ENCODE data around the gene AEBP1.

The AEBP1 gene

GRCh38 chr7:44132039-44132438, 27.9 kb downstream of the AEBP1 start:
- Histone ChIP-seq H4K20me1 (ENCODE audit: insufficient read depth, low read length) (no peaks in the 10 kb centered on the region), H3K27ac (ENCODE audit: low read length) (no peak overlapping the region), H2AFZ (ENCODE audit: low read depth, low read length) (no peak overlapping the region), H3K9me3 (ENCODE audit: insufficient read depth, low read length, severe bottlenecking) (no peaks in the 10 kb centered on the region), H3K9ac (ENCODE audit: low read depth, low read length) (no peak overlapping the region), H3K4me2 (ENCODE audit: insufficient read depth, low read length) (no peak overlapping the region), H3K4me3 (ENCODE audit: low read depth in 1 of 2, low read length in 2 of 2) (no peak overlapping the region), H3K36me3 (ENCODE audit: insufficient read depth, low read length) (no peaks in the 10 kb centered on the region), H3K27me3 (ENCODE audit: insufficient read depth, low read length, poor library complexity) (no peaks in the 10 kb centered on the region), H3K4me1 (ENCODE audit: insufficient read depth, low read length) (no peaks in the 10 kb centered on the region), H3K79me2 (ENCODE audit: insufficient read depth, low read length) (no peaks in the 10 kb centered on the region)
- ATAC-seq (ENCODE audit: insufficient read depth, low read depth) (no peak), DNase-seq (no peak)
- TF ChIP-seq CTCF (IDR thresholded peaks at IDR 0.05; ENCODE audit: borderline replicate concordance, extremely low read depth, low read length, poor library complexity, severe bottlenecking): no peak

GRCh38 chr7:44133295-44133694, 29.1 kb downstream of the AEBP1 start:
- H3K79me2 ChIP-seq (ENCODE audit: insufficient read depth, low read length): no peaks in the 10 kb centered on the region
- no peaks in the 10 kb centered on the region for H3K36me3 ChIP-seq (ENCODE audit: insufficient read depth, low read length)
- ATAC-seq (ENCODE audit: insufficient read depth, low read depth) (no peak), DNase-seq (no peak)
- H3K9me3 ChIP-seq (ENCODE audit: insufficient read depth, low read length, severe bottlenecking): no peaks in the 10 kb centered on the region
- H3K4me2 ChIP-seq (ENCODE audit: insufficient read depth, low read length): no peak overlapping the region
- H4K20me1 ChIP-seq (ENCODE audit: insufficient read depth, low read length): no peaks in the 10 kb centered on the region
- H2AFZ ChIP-seq (ENCODE audit: low read depth, low read length): no peak overlapping the region
- H3K9ac ChIP-seq (ENCODE audit: low read depth, low read length): no peak overlapping the region
- no peak for TF ChIP-seq CTCF (IDR thresholded peaks at IDR 0.05; ENCODE audit: borderline replicate concordance, extremely low read depth, low read length, poor library complexity, severe bottlenecking)
- no peak for TF ChIP-seq EZH2 (IDR thresholded peaks at IDR 0.05; ENCODE audit: borderline replicate concordance, low read depth, low read length, severe bottlenecking)
- no peaks in the 10 kb centered on the region for H3K4me1 ChIP-seq (ENCODE audit: insufficient read depth, low read length)
- H3K4me3 ChIP-seq (ENCODE audit: low read depth in 1 of 2, low read length in 2 of 2): no peak overlapping the region
- H3K27me3 ChIP-seq (ENCODE audit: insufficient read depth, low read length, poor library complexity): no peaks in the 10 kb centered on the region
- no peak overlapping the region for H3K27ac ChIP-seq (ENCODE audit: low read length)

GRCh38 chr7:44134943-44135628, 30.9 kb downstream of the AEBP1 start:
- ATAC-seq (ENCODE audit: insufficient read depth, low read depth): no peak
- no peak for DNase-seq
- Histone ChIP-seq H2AFZ (ENCODE audit: low read depth, low read length) (no peak overlapping the region), H3K27me3 (ENCODE audit: insufficient read depth, low read length, poor library complexity) (no peaks in the 10 kb centered on the region), H4K20me1 (ENCODE audit: insufficient read depth, low read length) (no peaks in the 10 kb centered on the region), H3K9me3 (ENCODE audit: insufficient read depth, low read length, severe bottlenecking) (no peaks in the 10 kb centered on the region), H3K9ac (ENCODE audit: low read depth, low read length) (no peak overlapping the region), H3K36me3 (ENCODE audit: insufficient read depth, low read length) (no peaks in the 10 kb centered on the region), H3K4me3 (ENCODE audit: low read depth in 1 of 2, low read length in 2 of 2) (no peak overlapping the region), H3K4me2 (ENCODE audit: insufficient read depth, low read length) (no peak overlapping the region), H3K27ac (ENCODE audit: low read length) (no peak overlapping the region), H3K79me2 (ENCODE audit: insufficient read depth, low read length) (no peaks in the 10 kb centered on the region), H3K4me1 (ENCODE audit: insufficient read depth, low read length) (no peaks in the 10 kb centered on the region)
- no peak for TF ChIP-seq CTCF (IDR thresholded peaks at IDR 0.05; ENCODE audit: borderline replicate concordance, extremely low read depth, low read length, poor library complexity, severe bottlenecking)
- no peak for TF ChIP-seq EZH2 (IDR thresholded peaks at IDR 0.05; ENCODE audit: borderline replicate concordance, low read depth, low read length, severe bottlenecking)

Measured in DND-41 (cell line).